Measurements from ENCODE around the gene MBNL1. TPM values are rescaled to one million over a fixed set of nuclear protein-coding genes. Genes with fewer than 3 reads are reported as not detected.

The MBNL1 gene, protein sequence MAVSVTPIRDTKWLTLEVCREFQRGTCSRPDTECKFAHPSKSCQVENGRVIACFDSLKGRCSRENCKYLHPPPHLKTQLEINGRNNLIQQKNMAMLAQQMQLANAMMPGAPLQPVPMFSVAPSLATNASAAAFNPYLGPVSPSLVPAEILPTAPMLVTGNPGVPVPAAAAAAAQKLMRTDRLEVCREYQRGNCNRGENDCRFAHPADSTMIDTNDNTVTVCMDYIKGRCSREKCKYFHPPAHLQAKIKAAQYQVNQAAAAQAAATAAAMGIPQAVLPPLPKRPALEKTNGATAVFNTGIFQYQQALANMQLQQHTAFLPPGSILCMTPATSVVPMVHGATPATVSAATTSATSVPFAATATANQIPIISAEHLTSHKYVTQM
- polyA plus RNA-seq (2012; ENCODE audit: insufficient read depth, insufficient read length): 69.0 TPM

DNA sequence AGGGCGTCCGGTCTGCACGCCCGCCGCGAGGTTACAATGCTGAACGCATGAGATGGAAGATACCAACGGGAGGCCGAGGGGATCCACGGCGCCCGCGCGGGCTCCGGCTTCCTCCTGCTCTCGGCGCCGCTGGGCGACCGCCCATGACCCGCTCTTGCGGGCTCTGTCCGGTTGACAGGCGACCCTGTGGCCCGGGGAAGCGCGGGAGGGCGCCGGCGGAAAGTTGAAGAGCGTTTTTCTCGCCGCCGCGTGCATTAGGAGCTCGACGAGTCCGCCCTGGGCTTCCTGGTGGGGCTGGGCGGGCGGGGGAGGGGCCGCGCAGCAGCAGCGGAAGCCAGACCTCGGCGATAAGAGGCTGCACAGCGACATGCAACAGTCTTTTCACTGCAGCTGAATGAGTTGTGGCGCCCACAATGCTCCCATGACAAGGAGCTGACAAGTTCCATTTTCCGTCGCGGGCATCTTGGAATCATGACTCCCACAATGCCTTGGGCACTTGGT, at the start of gene MBNL1:
TSS of gene MBNL1 (plus strand) at position 375 of the 501 bp plus-strand sequence. CDS start 31,265 bp downstream, outside the sequence.
- H3K4me3 ChIP-seq (ENCODE audit: low read length): peak within 1 kb of the TSS; percentile 87
- DNase-seq (ENCODE audit: low read depth, low spot score): peak; percentile 94

DNA sequence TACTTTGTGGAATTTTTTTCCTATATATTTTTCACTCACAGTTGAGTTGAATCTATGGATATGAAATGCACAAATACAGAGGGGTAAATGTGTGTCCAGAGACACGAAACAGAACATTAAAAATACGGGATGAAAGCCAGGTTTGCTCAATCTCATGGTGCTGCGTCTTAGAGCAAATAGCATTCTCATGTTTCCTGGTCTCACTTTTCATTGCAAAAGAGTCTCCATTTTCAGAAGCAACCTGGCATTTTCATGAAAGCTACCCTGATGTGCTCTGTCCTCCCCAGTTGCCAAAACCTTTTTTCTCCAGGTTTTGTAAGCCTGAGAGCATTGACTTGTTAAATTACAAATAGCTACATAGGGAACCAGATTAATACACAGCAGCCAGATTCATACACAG, 49.5 kb upstream of the MBNL1 start:
- no peak overlapping the region for H3K4me3 ChIP-seq (ENCODE audit: low read length)
- DNase-seq (ENCODE audit: low read depth, low spot score): no peak

DNA sequence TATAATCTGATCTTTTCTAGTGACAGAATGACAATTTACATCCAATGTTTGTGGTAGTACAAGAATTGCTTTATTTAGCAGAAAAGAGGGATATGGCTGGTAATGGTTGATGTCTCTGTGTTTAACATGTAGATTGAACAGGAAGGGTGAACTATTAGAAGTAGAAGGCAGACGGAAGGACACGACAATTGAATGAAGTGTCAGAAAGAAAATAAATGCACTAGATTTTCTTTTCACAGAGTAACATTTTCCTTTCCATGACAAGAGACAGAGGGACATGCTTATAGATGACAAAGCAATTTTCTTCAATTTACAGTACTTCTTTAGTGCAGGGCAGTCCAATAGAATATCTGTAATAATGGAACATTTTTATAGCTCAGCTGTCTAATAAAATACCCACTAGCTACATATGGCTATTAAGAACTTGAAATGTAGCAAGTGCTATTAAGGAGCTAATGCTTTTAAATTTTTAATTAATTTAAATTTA, 48.9 kb upstream of the MBNL1 start:
- no peak for DNase-seq (ENCODE audit: low read depth, low spot score)
- no peak overlapping the region for H3K4me3 ChIP-seq (ENCODE audit: low read length)

GRCh38 chr3:152222327-152222726, 46.4 kb upstream of the MBNL1 start:
- no peak overlapping the region for H3K4me3 ChIP-seq (ENCODE audit: low read length)
- DNase-seq (ENCODE audit: low read depth, low spot score): no peak

- H3K4me3 ChIP-seq (ENCODE audit: low read length): no peak overlapping the region
- DNase-seq (ENCODE audit: low read depth, low spot score): no peak
Measured at GRCh38 chr3:152225201-152225600, 43.5 kb upstream of the MBNL1 start.

- no peak for DNase-seq (ENCODE audit: low read depth, low spot score)
- H3K4me3 ChIP-seq (ENCODE audit: low read length): no peak overlapping the region
Measured at GRCh38 chr3:152226176-152226575, 42.6 kb upstream of the MBNL1 start.

DNA sequence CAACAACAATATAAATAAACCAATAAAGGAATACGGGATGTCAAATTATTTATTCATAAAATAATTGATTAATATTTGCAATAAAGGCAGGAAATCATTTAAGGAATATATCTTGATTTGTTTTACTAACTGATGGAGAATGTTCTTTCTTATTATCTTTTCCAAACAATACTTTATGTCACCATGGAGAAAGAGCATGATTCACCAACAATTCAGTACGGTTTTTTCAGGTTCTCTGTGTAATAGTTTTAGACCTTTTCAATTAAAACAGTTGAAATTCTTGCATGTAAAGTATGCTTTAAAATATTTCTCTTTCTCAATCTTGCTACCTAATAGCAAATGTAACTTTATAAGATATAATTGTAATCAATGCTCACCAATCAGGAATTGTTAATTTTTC, 41.7 kb upstream of the MBNL1 start:
- DNase-seq (ENCODE audit: low read depth, low spot score): no peak

GRCh38 chr3:152229692-152230091, 39.0 kb upstream of the MBNL1 start:
- DNase-seq (ENCODE audit: low read depth, low spot score): no peak

More for the DNA sequence above, 41.7 kb upstream of the MBNL1 start:
- no peak overlapping the region for H3K4me3 ChIP-seq (ENCODE audit: low read length)

GRCh38 chr3:152230370-152230769, 38.4 kb upstream of the MBNL1 start:
- DNase-seq (ENCODE audit: low read depth, low spot score): no peak
- H3K4me3 ChIP-seq (ENCODE audit: low read length): no peak overlapping the region

More at GRCh38 chr3:152229692-152230091, 39.0 kb upstream of the MBNL1 start:
- no peak overlapping the region for H3K4me3 ChIP-seq (ENCODE audit: low read length)

DNA sequence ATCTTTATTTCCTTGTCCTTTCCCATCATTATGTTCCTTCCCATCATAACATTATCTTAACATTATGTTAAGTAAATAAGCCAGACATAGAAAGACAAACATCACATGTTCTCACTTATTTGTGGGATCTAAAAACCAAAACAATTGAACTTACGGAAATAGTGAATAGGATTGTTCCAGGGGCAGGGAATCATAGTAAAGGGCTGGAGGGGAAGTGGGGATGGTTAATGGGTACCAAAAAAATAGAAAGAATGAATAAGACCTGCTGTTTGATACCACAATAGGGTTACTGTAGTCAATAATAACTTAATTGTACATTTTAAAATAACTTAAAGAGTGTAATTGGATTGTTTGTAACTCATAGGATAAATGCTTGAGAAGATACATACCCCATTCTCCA, 36.7 kb upstream of the MBNL1 start:
- DNase-seq (ENCODE audit: low read depth, low spot score): no peak
- H3K4me3 ChIP-seq (ENCODE audit: low read length): no peak overlapping the region

GRCh38 chr3:152232679-152233078, 36.0 kb upstream of the MBNL1 start:
- H3K4me3 ChIP-seq (ENCODE audit: low read length): no peak overlapping the region
- no peak for DNase-seq (ENCODE audit: low read depth, low spot score)

GRCh38 chr3:152234657-152235375, 33.9 kb upstream of the MBNL1 start:
- DNase-seq (ENCODE audit: low read depth, low spot score): no peak
- H3K4me3 ChIP-seq (ENCODE audit: low read length): no peak overlapping the region

GRCh38 chr3:152235709-152236298, 32.9 kb upstream of the MBNL1 start:
- no peak overlapping the region for H3K4me3 ChIP-seq (ENCODE audit: low read length)
- DNase-seq (ENCODE audit: low read depth, low spot score): no peak

GRCh38 chr3:152236716-152237115, 32.0 kb upstream of the MBNL1 start:
- DNase-seq (ENCODE audit: low read depth, low spot score): no peak
- no peak overlapping the region for H3K4me3 ChIP-seq (ENCODE audit: low read length)

- H3K4me3 ChIP-seq (ENCODE audit: low read length): peak overlapping the region; percentile 6
- peak; percentile 67 for DNase-seq (ENCODE audit: low read depth, low spot score)
Measured at GRCh38 chr3:152241142-152242017, 27.3 kb upstream of the MBNL1 start.

- peak overlapping the region; percentile 57 for H3K4me3 ChIP-seq (ENCODE audit: low read length)
- peak; percentile 95 for DNase-seq (ENCODE audit: low read depth, low spot score)
Measured at GRCh38 chr3:152243301-152243711, 25.4 kb upstream of the MBNL1 start.

DNA sequence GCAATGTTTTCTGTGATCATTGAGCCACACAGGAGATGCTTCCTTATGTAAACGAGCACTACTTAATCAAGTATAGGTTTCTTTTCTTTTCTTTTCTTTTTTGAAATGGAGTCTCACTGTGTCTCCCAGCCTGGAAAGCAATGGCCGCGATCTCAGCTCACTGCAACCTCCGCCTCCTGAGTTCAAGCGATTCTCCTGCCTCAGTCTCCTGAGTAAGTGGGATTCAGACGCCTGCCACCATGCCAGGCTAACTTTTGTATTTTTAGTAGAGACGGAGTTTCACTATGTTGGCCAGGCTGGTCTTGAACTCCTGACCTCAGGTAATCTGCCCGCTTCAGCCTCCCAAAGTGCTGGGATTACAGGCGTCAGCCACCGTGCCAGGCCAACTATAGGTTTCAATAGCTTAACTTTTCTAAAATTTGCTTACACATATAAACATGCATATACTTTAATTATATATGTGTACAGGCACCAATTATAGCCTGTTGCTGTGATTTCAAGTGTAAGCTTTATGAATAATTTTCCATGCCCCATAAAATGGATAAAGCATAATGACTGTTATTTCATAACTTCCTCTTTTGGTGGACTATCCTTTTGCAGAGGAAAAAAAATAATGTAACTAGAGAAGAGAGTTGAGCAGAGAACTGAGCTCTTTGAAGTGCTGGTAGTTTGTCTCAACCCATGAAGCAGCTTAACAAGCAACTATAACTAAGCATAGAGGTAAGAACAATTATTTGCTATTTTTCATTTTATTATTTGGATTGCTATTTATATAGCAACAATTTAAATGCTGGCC, 24.8 kb upstream of the MBNL1 start:
- DNase-seq (ENCODE audit: low read depth, low spot score): peak; percentile 82
- peak overlapping the region; percentile 57 for H3K4me3 ChIP-seq (ENCODE audit: low read length)

GRCh38 chr3:152244517-152244888, 24.2 kb upstream of the MBNL1 start:
- peak overlapping the region; percentile 57 for H3K4me3 ChIP-seq (ENCODE audit: low read length)
- no peak for DNase-seq (ENCODE audit: low read depth, low spot score)
